ENCODE data around the gene C11orf52. TPM values are rescaled to one million over a fixed set of nuclear protein-coding genes. Genes with fewer than 3 reads are reported as not detected.

The C11orf52 gene
- total RNA-seq, 1 experiment from 2014 or later, result 4.0 TPM

DNA sequence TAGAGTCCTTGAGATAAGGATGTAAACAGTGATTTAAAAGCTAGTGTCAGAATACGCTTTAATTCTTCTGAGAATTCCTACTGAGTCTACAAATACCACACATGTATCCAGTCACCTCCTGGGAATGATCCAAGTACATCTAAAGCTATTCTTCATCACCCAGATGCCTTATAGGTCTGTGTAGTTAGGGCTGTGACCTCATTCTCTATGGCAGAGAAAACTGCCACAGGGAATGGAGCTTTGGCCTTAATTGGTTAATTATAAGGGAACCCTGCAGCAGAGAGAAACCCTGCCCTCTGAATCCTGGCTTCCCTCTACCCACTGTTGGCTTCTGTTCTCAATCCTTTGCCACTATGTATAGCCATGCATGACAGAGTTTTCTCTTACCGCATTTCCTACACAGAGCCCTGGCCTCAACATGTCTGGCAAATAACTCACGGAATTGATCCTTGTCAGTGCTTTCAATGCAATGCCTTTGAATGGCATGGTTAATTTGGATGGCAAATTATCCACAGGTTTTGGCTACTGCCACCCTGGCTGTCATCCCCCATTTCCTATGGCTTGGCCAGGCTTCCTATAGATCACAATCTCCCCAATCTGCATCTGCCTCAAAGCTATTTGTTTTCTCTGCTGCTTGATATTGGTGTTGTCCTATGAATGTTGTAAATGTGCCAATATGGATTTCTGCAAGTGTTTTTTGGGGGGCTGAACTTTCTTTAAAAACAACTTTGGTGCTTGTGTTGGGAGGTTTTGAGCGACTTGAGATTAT is 21.3 kb downstream of the C11orf52 start:
- H2AK5ac ChIP-seq (ENCODE audit: insufficient read length, low read length), result no peak overlapping the region
- H3K9me3 Mint-ChIP-seq, result no peaks in the 10 kb centered on the region
- H2BK120ac ChIP-seq (ENCODE audit: low read depth, low read length, poor library complexity, severe bottlenecking), result no peak overlapping the region
- no peak overlapping the region for H4K5ac ChIP-seq (ENCODE audit: insufficient read length, low read depth, low read length)
- peaks cover 5% of the 10 kb centered on the region; the same call in 1 of the 2 replicates for H3K4me1 ChIP-seq (ENCODE audit: insufficient read depth, low read length)
- no peak overlapping the region for H3K4ac ChIP-seq (ENCODE audit: low read depth, low read length)
- no peak overlapping the region for H3K23ac ChIP-seq (ENCODE audit: insufficient read length, low read depth, low read length)
- H3K79me1 ChIP-seq (ENCODE audit: insufficient read depth, low read depth, low read length, poor library complexity, severe bottlenecking), result no peaks in the 10 kb centered on the region
- H3K27me3 Mint-ChIP-seq (ENCODE audit: low read depth), result peaks cover 1% of the 10 kb centered on the region; the same call in 1 of the 2 replicates
- no peak overlapping the region for H3K14ac ChIP-seq (ENCODE audit: insufficient read depth, low read length)
- no peak overlapping the region for H3K4me3 Mint-ChIP-seq
- H3K4me2 ChIP-seq (ENCODE audit: insufficient read depth, insufficient read length, low read length), result no peak overlapping the region
- WGBS (ENCODE audit: extremely low coverage, insufficient read length, low lambda C conversion rate), result no CpG with 5 or more reads among the region's 4 CpGs
- H3K27ac Mint-ChIP-seq, result no peak overlapping the region
- H3K27ac ChIP-seq (ENCODE audit: insufficient read length, low read depth, low read length), result no peak overlapping the region
- H3K56ac ChIP-seq (ENCODE audit: insufficient read length, low read depth, low read length), result no peak overlapping the region
- H2BK15ac ChIP-seq (ENCODE audit: low read depth, low read length), result no peak overlapping the region
- H3K27me3 ChIP-seq (ENCODE audit: insufficient read depth, low read length), result no peaks in the 10 kb centered on the region
- no peak overlapping the region for H2BK5ac ChIP-seq (ENCODE audit: insufficient read length, low read length)
- no peak overlapping the region for H3K9ac ChIP-seq (ENCODE audit: extremely low read depth, insufficient read length, low read length)
- no peak for DNase-seq
- no peak overlapping the region for H2AFZ ChIP-seq (ENCODE audit: low read length)
- H4K91ac ChIP-seq (ENCODE audit: insufficient read length, low read depth, low read length), result no peak overlapping the region
- no peaks in the 10 kb centered on the region; the same call in 1 of the 2 replicates for H3K79me2 ChIP-seq (ENCODE audit: insufficient read depth, low read length)
- H4K20me1 ChIP-seq (ENCODE audit: control insufficient read depth, insufficient read depth, insufficient read length), result no peaks in the 10 kb centered on the region
- H2BK20ac ChIP-seq (ENCODE audit: low read depth, low read length, poor library complexity, severe bottlenecking), result no peak overlapping the region
- no peak overlapping the region for H2BK12ac ChIP-seq (ENCODE audit: insufficient read length, low read depth, low read length)
- peaks cover 5% of the 10 kb centered on the region for H3K23me2 ChIP-seq (ENCODE audit: insufficient read length, low read depth, low read length, poor library complexity, severe bottlenecking)
- no peak overlapping the region for H3T11ph ChIP-seq (ENCODE audit: low read length)
- H4K8ac ChIP-seq (replicated peaks; ENCODE audit: insufficient read length, low read depth, low read length), result no peak overlapping the region
- H3K36me3 Mint-ChIP-seq (ENCODE audit: insufficient read depth in 1 of 3, low read depth in 3 of 3), result no peaks in the 10 kb centered on the region
- no peak overlapping the region for H3K18ac ChIP-seq (ENCODE audit: insufficient read length, low read depth, low read length)
- TF ChIP-seq, protein P1, sequence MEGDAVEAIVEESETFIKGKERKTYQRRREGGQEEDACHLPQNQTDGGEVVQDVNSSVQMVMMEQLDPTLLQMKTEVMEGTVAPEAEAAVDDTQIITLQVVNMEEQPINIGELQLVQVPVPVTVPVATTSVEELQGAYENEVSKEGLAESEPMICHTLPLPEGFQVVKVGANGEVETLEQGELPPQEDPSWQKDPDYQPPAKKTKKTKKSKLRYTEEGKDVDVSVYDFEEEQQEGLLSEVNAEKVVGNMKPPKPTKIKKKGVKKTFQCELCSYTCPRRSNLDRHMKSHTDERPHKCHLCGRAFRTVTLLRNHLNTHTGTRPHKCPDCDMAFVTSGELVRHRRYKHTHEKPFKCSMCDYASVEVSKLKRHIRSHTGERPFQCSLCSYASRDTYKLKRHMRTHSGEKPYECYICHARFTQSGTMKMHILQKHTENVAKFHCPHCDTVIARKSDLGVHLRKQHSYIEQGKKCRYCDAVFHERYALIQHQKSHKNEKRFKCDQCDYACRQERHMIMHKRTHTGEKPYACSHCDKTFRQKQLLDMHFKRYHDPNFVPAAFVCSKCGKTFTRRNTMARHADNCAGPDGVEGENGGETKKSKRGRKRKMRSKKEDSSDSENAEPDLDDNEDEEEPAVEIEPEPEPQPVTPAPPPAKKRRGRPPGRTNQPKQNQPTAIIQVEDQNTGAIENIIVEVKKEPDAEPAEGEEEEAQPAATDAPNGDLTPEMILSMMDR (conservative IDR thresholded peaks at IDR 0.05), result no peak
- no peaks in the 10 kb centered on the region for H3K9me3 ChIP-seq (ENCODE audit: control insufficient read depth, low read depth, low read length)
- H3K4me1 Mint-ChIP-seq, result peaks cover 41 to 49% of the 10 kb centered on the region in 2 experiments

All from H9 (cell line).